Transverse colon (tissue), 4 donors: ENCODE measurements around the gene TRAF5.

Source experiments
- CTCF ChIP-seq, 5 experiments: fragments of 200-600 bp in 3 of 5; fragments of 450-650 bp in 2 of 5; sonication (generic) in 3 of 5; IDR thresholded peaks; 1 replicate in 2 of 5; 2 replicates in 3 of 5; pipeline ENCODE4 v1.5.1; 2016 to 2017; ENCODE audit warnings: antibody characterized with exemption in 5 of 5, inconsistent platforms in 3 of 5, mild to moderate bottlenecking in 2 of 5, moderate library complexity in 1 of 5
- POLR2AphosphoS5 ChIP-seq, 3 donors: sonication (generic); formaldehyde crosslinking; IDR thresholded peaks; one replicate each; pipeline ENCODE4 v1.6.1; 2016; ENCODE audit warnings: antibody characterized with exemption in 3 of 3

- TF ChIP-seq CTCF (IDR thresholded peaks at IDR 0.05) (no peak), POLR2AphosphoS5 (IDR thresholded peaks at IDR 0.05) (no peak)
Observed at GRCh38 chr1:211384524-211384923, 57.9 kb downstream of the TRAF5 start.
